ENCODE data around the gene CCDC149.

CCDC149 gene

GRCh38 chr4:24796620-24797019 lies 116.2 kb downstream of the CCDC149 start:
- Histone ChIP-seq H3K27ac (ENCODE audit: low read depth, low read length) (no peak overlapping the region), H3K9me3 (ENCODE audit: insufficient read depth, low read length) (no peaks in the 10 kb centered on the region), H3K4me3 (ENCODE audit: insufficient read depth, low read length, poor library complexity, severe bottlenecking) (no peak overlapping the region), H3K4me2 (ENCODE audit: low read depth, low read length, poor library complexity, severe bottlenecking) (no peak overlapping the region), H2AFZ (ENCODE audit: low read depth, low read length, severe bottlenecking) (no peak overlapping the region), H3K9me2 (replicated peaks; ENCODE audit: insufficient read depth, low read length) (no peaks in the 10 kb centered on the region), H3K27me3 (ENCODE audit: low read length) (no peaks in the 10 kb centered on the region), H3F3A (ENCODE audit: insufficient read depth) (no peaks in the 10 kb centered on the region), H4K20me1 (ENCODE audit: low read depth, low read length) (no peaks in the 10 kb centered on the region), H3K9ac (ENCODE audit: low read length) (no peak overlapping the region), H3K36me3 (ENCODE audit: low read length) (no peaks in the 10 kb centered on the region), H3K79me2 (ENCODE audit: insufficient read depth, low read length) (no peaks in the 10 kb centered on the region)
- no peak for TF ChIP-seq EZH2phosphoT487 (conservative IDR thresholded peaks at IDR 0.05; ENCODE audit: low read length)
- TF ChIP-seq, protein P1, sequence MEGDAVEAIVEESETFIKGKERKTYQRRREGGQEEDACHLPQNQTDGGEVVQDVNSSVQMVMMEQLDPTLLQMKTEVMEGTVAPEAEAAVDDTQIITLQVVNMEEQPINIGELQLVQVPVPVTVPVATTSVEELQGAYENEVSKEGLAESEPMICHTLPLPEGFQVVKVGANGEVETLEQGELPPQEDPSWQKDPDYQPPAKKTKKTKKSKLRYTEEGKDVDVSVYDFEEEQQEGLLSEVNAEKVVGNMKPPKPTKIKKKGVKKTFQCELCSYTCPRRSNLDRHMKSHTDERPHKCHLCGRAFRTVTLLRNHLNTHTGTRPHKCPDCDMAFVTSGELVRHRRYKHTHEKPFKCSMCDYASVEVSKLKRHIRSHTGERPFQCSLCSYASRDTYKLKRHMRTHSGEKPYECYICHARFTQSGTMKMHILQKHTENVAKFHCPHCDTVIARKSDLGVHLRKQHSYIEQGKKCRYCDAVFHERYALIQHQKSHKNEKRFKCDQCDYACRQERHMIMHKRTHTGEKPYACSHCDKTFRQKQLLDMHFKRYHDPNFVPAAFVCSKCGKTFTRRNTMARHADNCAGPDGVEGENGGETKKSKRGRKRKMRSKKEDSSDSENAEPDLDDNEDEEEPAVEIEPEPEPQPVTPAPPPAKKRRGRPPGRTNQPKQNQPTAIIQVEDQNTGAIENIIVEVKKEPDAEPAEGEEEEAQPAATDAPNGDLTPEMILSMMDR (IDR thresholded peaks at IDR 0.05; ENCODE audit: insufficient read depth, low read length, poor library complexity, severe bottlenecking) = no peak

- Histone ChIP-seq H3K79me2 (ENCODE audit: insufficient read depth, low read length) (no peaks in the 10 kb centered on the region), H3K27me3 (ENCODE audit: low read length) (no peaks in the 10 kb centered on the region), H2AFZ (ENCODE audit: low read depth, low read length, severe bottlenecking) (no peak overlapping the region), H3F3A (ENCODE audit: insufficient read depth) (no peaks in the 10 kb centered on the region), H3K36me3 (ENCODE audit: low read length) (no peaks in the 10 kb centered on the region), H3K9me2 (replicated peaks; ENCODE audit: insufficient read depth, low read length) (no peaks in the 10 kb centered on the region), H3K27ac (ENCODE audit: low read depth, low read length) (no peak overlapping the region), H3K4me2 (ENCODE audit: low read depth, low read length, poor library complexity, severe bottlenecking) (no peak overlapping the region), H3K4me3 (ENCODE audit: insufficient read depth, low read length, poor library complexity, severe bottlenecking) (no peak overlapping the region), H3K9me3 (ENCODE audit: insufficient read depth, low read length) (no peaks in the 10 kb centered on the region), H4K20me1 (ENCODE audit: low read depth, low read length) (no peaks in the 10 kb centered on the region), H3K9ac (ENCODE audit: low read length) (no peak overlapping the region)
- TF ChIP-seq, protein P1 (IDR thresholded peaks at IDR 0.05; ENCODE audit: insufficient read depth, low read length, poor library complexity, severe bottlenecking) = no peak
- no peak for TF ChIP-seq EZH2phosphoT487 (conservative IDR thresholded peaks at IDR 0.05; ENCODE audit: low read length)
Observed at GRCh38 chr4:24795666-24796381, 117.0 kb downstream of the CCDC149 start.

DNA sequence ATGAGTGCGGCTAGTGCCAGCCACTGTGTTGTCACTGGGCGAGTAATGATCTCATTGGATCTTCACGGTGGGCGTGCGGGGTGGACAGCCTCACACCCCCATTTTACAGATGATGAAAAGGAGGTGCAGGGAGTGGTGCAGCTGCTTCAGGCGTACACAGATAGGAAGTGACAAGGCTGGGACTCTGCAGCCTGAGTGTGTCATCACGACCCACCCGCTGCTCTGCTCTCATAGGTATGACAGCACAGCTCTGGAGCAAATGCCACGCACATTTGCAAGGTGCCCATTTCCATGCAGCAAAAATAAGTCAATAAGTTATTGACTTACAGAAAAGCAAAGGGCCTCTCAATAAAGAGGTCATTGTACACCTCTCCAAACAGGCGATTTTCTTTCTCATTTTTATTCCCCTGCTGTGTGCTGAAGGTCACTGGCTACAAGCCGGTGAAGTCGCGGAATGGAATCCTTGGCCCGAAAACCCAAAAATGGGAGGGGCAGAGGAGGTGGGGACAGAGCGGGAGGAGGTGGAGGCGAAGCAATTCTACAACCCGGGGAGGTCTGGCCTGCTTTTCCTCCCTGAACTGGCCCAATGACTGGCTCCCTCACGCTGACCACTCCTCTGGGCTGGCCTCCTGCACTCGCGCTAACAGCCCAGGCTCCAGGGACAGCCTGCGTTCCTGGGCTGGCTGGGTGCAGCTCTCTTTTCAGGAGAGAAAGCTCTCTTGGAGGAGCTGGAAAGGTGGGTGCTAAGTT lies 117.8 kb downstream of the CCDC149 start, which contains the start of gene SOD3:
SOD3 (plus strand) TSS at position 658 of the 750 bp plus-strand sequence. CDS start 3,949 bp downstream, outside the sequence.
- Histone ChIP-seq H3K36me3 (ENCODE audit: low read length) (no peaks in the 10 kb centered on the region), H3K79me2 (ENCODE audit: insufficient read depth, low read length) (no peaks in the 10 kb centered on the region), H2AFZ (ENCODE audit: low read depth, low read length, severe bottlenecking) (no peak within 1 kb of the TSS), H3K9me3 (ENCODE audit: insufficient read depth, low read length) (no peaks in the 10 kb centered on the region), H3K4me3 (ENCODE audit: insufficient read depth, low read length, poor library complexity, severe bottlenecking) (no peak within 1 kb of the TSS), H3K9me2 (replicated peaks; ENCODE audit: insufficient read depth, low read length) (no peaks in the 10 kb centered on the region), H3F3A (ENCODE audit: insufficient read depth) (no peaks in the 10 kb centered on the region), H3K4me2 (ENCODE audit: low read depth, low read length, poor library complexity, severe bottlenecking) (no peak within 1 kb of the TSS), H4K20me1 (ENCODE audit: low read depth, low read length) (no peaks in the 10 kb centered on the region), H3K9ac (ENCODE audit: low read length) (no peak within 1 kb of the TSS), H3K27ac (ENCODE audit: low read depth, low read length) (no peak within 1 kb of the TSS), H3K27me3 (ENCODE audit: low read length) (no peaks in the 10 kb centered on the region)
- no peak for TF ChIP-seq EZH2phosphoT487 (conservative IDR thresholded peaks at IDR 0.05; ENCODE audit: low read length)
- TF ChIP-seq, protein P1 (IDR thresholded peaks at IDR 0.05; ENCODE audit: insufficient read depth, low read length, poor library complexity, severe bottlenecking) = no peak

Data from SU-DHL-6 (cell line).